DOHH2 (cell line): ENCODE results near the gene GALNT17.

Source experiments
- H3F3A ChIP-seq: fragments of 200-600 bp; sonication (generic), shearing (Covaris generic); 2 replicates; pipeline ENCODE4 v1.6.0; 2016; ENCODE audit warnings: antibody characterized with exemption, mild to moderate bottlenecking; ENCODE audit not compliant: control insufficient read depth, insufficient read depth
- H3K27ac ChIP-seq: fragments of 200-600 bp; sonication (generic); 2 replicates; pipeline ENCODE4 v1.5.1; 2014; ENCODE audit warnings: low read depth, mild to moderate bottlenecking, low read length, moderate library complexity
- H3K27me3 ChIP-seq: fragments of 200-600 bp; sonication (generic); 2 replicates; pipeline ENCODE4 v1.6.1; 2014; ENCODE audit warnings: mild to moderate bottlenecking, low read length, mixed read lengths; ENCODE audit not compliant: control insufficient read depth
- H3K36me3 ChIP-seq: fragments of 200-600 bp; sonication (generic); 2 replicates; pipeline ENCODE4 v1.6.1; 2014; ENCODE audit warnings: mild to moderate bottlenecking, low read length, moderate library complexity, mixed read lengths; ENCODE audit not compliant: control insufficient read depth
- H3K4me1 ChIP-seq: fragments of 200-600 bp; sonication (generic); 2 replicates; pipeline ENCODE4 v1.6.1; 2014; ENCODE audit warnings: mild to moderate bottlenecking, low read length, mixed read lengths; ENCODE audit not compliant: control insufficient read depth
- H3K4me2 ChIP-seq: fragments of 200-600 bp; sonication (generic); 2 replicates; pipeline ENCODE4 v1.6.0; 2014; ENCODE audit warnings: mild to moderate bottlenecking, low read length, moderate library complexity
- H3K4me3 ChIP-seq: fragments of 200-600 bp; sonication (generic); 2 replicates; pipeline ENCODE4 v1.5.1; 2014; ENCODE audit warnings: mild to moderate bottlenecking, low read length, mixed read lengths
- H3K79me2 ChIP-seq: fragments of 200-600 bp; sonication (generic); 2 replicates; pipeline ENCODE4 v1.6.1; 2014; ENCODE audit warnings: mild to moderate bottlenecking, low read length, mixed read lengths; ENCODE audit not compliant: control insufficient read depth
- H3K9me2 ChIP-seq: fragments of 200-600 bp; sonication (generic); replicated peaks from 2 replicates; pipeline ENCODE4 v1.6.1; 2014; ENCODE audit warnings: mild to moderate bottlenecking, low read length, mixed read lengths; ENCODE audit not compliant: control insufficient read depth
- H3K9me3 ChIP-seq: fragments of 200-600 bp; sonication (generic); 2 replicates; pipeline ENCODE4 v1.6.1; 2014; ENCODE audit warnings: antibody characterized with exemption, low read length, mixed read lengths; ENCODE audit not compliant: control insufficient read depth, insufficient read depth
- H4K20me1 ChIP-seq: fragments of 200-600 bp; sonication (generic); 2 replicates; pipeline ENCODE4 v1.6.0; 2014; ENCODE audit warnings: low read depth, mild to moderate bottlenecking, antibody characterized with exemption, low read length, moderate library complexity; ENCODE audit not compliant: control insufficient read depth, insufficient read depth
- CTCF ChIP-seq: fragments of 200-600 bp; sonication (generic); IDR thresholded peaks from one replicate; pipeline ENCODE4 v1.5.1; 2014; ENCODE audit warnings: antibody characterized with exemption, mild to moderate bottlenecking, low read depth, low read length; ENCODE audit not compliant: poor library complexity, severe bottlenecking
- EZH2phosphoT487 ChIP-seq: fragments of 200-600 bp; sonication (generic); IDR thresholded peaks from 2 replicates; pipeline ENCODE4 v1.6.1; 2017; ENCODE audit warnings: borderline replicate concordance, mild to moderate bottlenecking, antibody characterized with exemption, low read length, moderate library complexity, mixed read lengths

The GALNT17 gene

GRCh38 chr7:71461572-71461971, 329.6 kb downstream of the GALNT17 start:
- H3F3A ChIP-seq = no peaks in the 10 kb centered on the region
- H3K9me3 ChIP-seq = peaks cover 4% of the 10 kb centered on the region; the same call in 1 of the 2 replicates
- H4K20me1 ChIP-seq = no peaks in the 10 kb centered on the region
- H3K36me3 ChIP-seq = no peaks in the 10 kb centered on the region
- H3K4me1 ChIP-seq = no peaks in the 10 kb centered on the region
- H3K79me2 ChIP-seq = no peaks in the 10 kb centered on the region
- H3K9me2 ChIP-seq = no peaks in the 10 kb centered on the region
- H3K27me3 ChIP-seq = no peaks in the 10 kb centered on the region
- TF ChIP-seq EZH2phosphoT487 (no peak), CTCF (no peak)
- H3K27ac ChIP-seq = no peak overlapping the region
- H3K4me2 ChIP-seq = no peak overlapping the region
- H3K4me3 ChIP-seq = no peak overlapping the region

- Histone ChIP-seq H3K4me3 (no peak overlapping the region), H3K4me2 (no peak overlapping the region), H3K79me2 (no peaks in the 10 kb centered on the region), H3K9me3 (peaks cover 6% of the 10 kb centered on the region; the same call in 1 of the 2 replicates), H3K36me3 (no peaks in the 10 kb centered on the region), H3K27me3 (no peaks in the 10 kb centered on the region), H4K20me1 (no peaks in the 10 kb centered on the region), H3F3A (no peaks in the 10 kb centered on the region), H3K4me1 (no peaks in the 10 kb centered on the region), H3K27ac (no peak overlapping the region), H3K9me2 (no peaks in the 10 kb centered on the region)
- no peak for TF ChIP-seq CTCF
- no peak for TF ChIP-seq EZH2phosphoT487
These were observed 333.8 kb downstream of the GALNT17 start for GRCh38 chr7:71465741-71466189.

- Histone ChIP-seq H3K4me3 (no peak overlapping the region), H3K27me3 (no peaks in the 10 kb centered on the region), H3F3A (no peaks in the 10 kb centered on the region), H4K20me1 (no peaks in the 10 kb centered on the region), H3K79me2 (no peaks in the 10 kb centered on the region), H3K4me1 (no peaks in the 10 kb centered on the region), H3K4me2 (no peak overlapping the region), H3K27ac (no peak overlapping the region), H3K9me3 (peaks cover 5% of the 10 kb centered on the region; the same call in 1 of the 2 replicates), H3K9me2 (no peaks in the 10 kb centered on the region), H3K36me3 (no peaks in the 10 kb centered on the region)
- TF ChIP-seq EZH2phosphoT487 = no peak
- TF ChIP-seq CTCF = no peak
These were observed 334.7 kb downstream of the GALNT17 start for GRCh38 chr7:71466448-71467145.
